ENCODE measurements around the gene PLXNB1.

DNA sequence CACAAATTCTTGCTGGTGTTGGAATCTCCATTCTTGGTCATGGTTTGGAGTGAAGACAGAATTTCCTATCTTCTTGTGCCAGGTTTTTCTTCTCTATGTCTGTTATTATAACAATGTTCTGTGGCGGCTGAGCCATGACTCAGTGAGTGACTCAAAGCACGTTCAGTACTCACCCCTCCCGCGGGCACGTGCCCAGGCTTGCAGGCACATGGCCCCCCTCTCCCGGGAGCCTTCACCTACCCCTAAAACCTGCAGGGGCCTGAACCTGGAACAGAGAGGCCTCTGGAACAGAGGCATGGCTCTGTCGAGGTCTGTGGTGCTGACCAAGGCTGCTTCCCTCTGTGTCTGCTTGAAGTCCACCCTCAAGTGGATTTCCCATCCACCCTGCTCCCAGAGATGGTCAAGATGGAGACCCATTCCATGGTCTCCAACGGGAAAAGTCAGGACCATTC is 27.6 kb downstream of the PLXNB1 start:
- TF ChIP-seq YY1 (IDR thresholded peaks at IDR 0.05; ENCODE audit: insufficient read depth, insufficient read length) (no peak), SUZ12 (IDR thresholded peaks at IDR 0.05; ENCODE audit: extremely low read depth, insufficient read depth, insufficient read length) (no peak), ZNF274 (IDR thresholded peaks at IDR 0.05; ENCODE audit: low read depth, low read length) (no peak)

All from NT2/D1 (cell line).